ENCODE data around the gene ABCC8. TPM values are rescaled to one million over a fixed set of nuclear protein-coding genes. Genes with fewer than 3 reads are reported as not detected.

Gene ABCC8
- total RNA-seq, 1 experiment from 2014 or later: 0.32 TPM

DNA sequence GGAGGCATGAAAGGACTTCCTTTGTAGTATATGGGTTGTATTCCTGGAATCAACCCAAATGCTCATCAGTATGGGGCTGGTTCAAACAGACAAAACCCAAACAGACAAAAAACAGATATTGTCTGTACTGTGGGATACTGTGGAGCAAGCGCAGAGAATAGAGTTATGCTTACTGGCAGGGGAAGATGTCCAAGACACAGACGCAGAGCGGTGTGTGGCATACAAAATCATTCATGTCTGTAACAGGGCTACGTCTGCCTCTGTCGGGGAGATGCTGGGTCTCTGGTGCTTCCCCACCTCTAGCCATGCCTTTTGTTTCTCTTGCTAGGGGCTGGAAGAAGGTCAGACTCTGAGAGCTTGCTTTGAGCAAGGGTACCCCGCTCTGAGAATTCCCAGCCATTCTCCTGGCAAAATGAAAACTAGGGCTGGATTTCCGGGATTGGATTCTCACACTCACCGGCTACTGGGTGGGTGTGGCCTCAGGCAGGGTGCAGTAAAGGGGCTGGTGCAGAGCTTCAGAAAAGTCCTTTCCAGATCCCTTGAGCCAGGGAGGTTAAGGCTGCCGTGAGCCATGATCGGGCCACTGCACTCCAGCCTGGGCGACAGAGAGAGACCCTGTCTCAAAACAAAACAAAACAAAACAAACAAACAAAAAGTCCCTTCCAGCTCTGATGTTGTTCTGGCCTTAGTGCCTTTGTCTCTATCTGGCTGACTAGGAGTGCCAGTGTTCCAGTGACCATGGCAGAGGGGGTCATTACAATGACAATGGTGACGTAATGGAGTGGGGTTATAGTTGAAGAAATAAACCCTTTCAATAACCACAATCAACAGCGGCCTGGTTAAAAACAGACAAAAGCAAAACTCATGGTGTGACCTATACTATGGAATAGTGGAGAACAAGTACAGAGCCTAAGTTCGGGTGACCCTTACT lies 2.9 kb upstream of the ABCC8 start:
- in situ Hi-C loops (cut with HindIII; ENCODE audit: low pct_unique_long_range_greater_than_20kb, low sequenced_read_pairs): no loop called here

DNA sequence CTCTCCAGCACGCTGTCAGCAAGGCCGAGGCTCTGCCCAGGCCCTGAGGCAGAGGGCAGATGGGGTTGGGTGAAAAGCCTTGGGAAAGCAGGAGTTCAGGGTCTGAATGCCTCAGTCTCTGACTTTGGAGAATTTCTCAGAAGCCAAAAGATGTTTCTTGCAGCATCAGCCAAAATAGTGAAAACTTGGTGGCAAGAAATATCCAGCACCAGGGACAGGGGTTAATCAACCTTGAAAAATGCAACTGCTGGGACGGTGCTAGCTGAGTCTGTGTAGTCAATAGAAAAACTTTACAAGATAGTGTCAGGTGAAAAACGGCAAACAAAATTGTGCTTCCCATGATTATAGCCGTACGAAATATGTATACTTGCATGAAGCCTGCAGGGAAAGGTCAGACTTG lies 1.4 kb upstream of the ABCC8 start:
- DNase-seq (ENCODE audit: low read depth, low spot score): no peak
- in situ Hi-C loops (cut with HindIII; ENCODE audit: low pct_unique_long_range_greater_than_20kb, low sequenced_read_pairs): no loop called here

More for the DNA sequence above, 2.9 kb upstream of the ABCC8 start:
- DNase-seq (ENCODE audit: low read depth, low spot score): peak; percentile 70

DNA sequence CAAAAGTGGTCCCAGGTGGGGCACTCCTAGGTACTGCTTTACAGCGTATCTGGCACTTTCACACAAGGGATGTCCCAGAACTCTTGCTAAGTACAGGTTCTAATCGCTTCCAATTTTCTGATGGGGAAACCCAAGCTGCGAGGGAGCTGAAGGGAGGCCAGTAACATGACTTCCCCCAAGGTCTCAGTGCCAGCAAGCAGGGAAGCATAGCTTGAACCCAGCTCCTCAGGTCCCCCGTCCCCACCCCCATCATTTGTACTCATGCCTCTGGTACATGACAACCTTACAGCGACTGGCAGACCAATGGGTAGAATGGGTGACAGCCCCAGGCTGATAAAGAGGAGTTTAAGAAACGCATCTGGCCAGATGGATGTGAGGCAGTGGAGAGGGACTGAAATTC lies 716 bp upstream of the ABCC8 start:
- DNase-seq (ENCODE audit: low read depth, low spot score): no peak
- in situ Hi-C loops (cut with HindIII; ENCODE audit: low pct_unique_long_range_greater_than_20kb, low sequenced_read_pairs): no loop called here

DNA sequence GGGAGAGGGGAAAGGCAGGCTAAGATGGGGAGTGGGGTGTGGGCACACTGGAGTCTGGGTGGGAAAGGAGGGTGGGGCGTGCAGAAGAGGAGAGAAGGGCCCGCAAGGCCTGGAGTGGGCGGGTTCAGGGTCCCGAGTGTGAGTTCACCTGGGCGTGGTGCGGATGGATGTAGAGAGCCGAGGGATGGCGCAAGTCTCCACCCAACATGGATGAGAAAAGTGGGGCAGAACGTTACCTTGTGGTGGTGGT lies 364 bp upstream of the ABCC8 start:
- in situ Hi-C loops (cut with HindIII; ENCODE audit: low pct_unique_long_range_greater_than_20kb, low sequenced_read_pairs): no loop called here
- DNase-seq (ENCODE audit: low read depth, low spot score): no peak

DNA sequence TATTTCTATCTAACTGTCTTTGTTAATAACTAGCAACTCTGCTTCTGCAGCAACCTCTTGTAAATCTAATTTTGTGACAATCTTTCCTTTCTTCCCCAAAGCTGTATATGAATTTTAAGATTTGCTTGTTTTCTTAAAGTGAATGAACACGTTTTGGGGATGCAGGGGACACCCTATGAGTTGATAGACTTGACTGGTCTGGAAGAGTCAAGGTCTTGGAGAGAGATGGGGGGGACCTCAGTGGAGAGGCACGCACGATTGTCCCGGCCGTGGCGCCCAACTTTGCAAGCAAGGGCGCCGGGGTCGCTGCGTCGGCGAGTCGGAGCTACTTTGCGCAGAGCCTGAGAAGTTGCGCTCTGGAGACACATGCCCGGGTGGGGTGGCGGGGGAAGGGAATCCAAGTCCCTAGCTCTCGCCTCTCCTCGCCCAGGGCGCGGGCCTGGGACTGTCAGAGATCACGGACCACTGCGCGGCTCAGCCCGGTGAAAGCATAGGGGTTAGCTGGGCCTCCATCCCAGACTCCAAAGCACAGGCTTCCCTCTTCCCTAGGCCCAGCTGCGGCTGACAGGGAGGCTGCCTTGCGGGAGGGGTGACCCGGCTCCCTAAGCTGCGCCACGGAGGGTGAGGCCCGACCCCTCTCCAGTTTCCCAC lies 854 bp downstream of the ABCC8 start:
- in situ Hi-C loops (cut with HindIII; ENCODE audit: low pct_unique_long_range_greater_than_20kb, low sequenced_read_pairs): no loop called here
- no peak for DNase-seq (ENCODE audit: low read depth, low spot score)

DNA sequence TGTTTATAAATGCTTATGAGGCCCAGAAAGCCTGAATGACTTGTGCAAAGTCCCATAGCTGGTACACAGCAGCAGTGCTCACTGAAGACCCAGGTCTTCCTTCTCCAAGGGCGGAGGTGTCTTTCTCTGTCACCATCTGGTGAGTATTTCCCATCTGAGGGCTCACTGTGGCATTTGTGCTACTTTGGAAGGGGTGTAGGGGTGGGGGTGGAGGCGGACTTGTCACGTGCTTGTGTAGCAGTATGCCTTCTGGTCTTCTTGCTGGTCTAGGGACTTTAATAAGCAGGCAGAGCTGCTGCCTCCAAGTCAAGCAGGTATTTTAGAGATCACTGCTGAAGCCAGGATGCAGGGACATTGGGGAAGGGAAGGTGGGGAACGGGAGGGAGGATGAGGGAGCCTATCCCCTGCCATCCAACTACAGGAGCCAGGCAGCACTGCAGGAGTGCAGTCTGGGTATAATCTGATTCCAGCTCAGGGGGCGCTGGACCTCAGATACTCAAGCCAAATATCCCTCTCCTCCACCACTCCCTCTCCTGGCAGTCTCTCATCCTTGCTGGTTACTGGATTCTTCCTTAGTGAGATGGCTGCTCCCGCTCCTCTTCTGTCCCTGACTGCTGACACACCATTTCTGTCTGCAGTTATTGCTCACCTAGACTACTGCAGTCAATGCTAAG lies 3.4 kb downstream of the ABCC8 start:
- DNase-seq (ENCODE audit: low read depth, low spot score): peak; percentile 86
- in situ Hi-C loops (cut with HindIII; ENCODE audit: low pct_unique_long_range_greater_than_20kb, low sequenced_read_pairs): no loop called here

DNA sequence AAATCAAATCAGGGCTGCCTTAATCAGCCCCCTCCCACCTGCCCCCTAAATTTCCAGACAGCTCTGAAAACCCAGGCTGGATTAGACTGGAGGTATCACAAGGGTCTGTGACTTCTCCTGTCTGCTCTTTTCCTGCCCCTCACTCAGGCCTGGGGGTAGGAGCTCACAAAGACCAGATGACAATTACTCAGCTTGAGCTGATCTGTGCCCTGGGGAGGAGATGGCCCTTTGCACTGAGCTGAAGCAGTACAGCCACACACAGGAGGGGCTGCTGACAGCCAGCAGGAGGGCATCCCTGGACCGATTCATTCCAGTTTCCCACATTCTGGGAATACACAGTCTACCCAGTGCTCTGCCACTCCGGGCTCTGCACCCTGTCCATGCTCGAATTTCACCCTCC lies 4.2 kb downstream of the ABCC8 start:
- DNase-seq (ENCODE audit: low read depth, low spot score): no peak
- in situ Hi-C loops (cut with HindIII; ENCODE audit: low pct_unique_long_range_greater_than_20kb, low sequenced_read_pairs): no loop called here

DNA sequence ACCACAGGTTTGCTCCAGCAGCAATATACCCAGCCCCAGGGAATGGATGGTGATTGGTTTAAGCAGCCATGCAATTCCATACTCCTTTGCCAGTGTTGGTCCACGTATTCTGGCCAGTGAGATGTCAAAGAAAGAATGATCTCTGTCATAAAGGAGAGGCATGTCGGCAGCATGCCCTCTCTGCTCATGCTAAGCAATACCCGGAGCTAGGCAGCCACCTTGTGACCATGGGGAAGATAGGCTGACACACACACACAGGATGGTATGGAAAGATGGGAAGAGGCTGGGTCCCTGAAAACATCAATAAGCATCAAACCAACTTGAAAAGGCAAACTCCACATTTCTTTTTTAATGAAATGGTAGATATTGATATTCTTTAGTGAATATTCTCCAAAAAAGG lies 5.1 kb downstream of the ABCC8 start:
- in situ Hi-C loops (cut with HindIII; ENCODE audit: low pct_unique_long_range_greater_than_20kb, low sequenced_read_pairs): no loop called here
- peak; percentile 46 for DNase-seq (ENCODE audit: low read depth, low spot score)

DNA sequence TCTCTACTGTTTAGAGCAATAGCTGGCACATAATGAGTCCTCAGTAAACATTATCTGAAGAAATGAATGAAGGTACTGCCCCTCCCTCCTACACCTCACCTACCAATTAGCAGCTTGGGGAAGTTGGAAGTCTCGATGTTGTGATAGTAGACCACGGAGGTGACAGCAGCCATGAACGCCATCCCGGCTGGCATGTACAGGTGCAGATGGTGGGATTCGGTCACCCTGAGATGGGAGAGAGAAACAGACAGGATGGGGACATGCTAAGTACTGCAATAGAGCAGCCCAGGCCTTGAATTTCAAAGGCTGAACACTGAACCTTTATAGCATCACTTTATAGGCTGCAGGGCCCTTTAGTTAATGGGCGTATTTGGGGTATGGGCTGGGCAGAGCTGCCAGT lies 6.6 kb downstream of the ABCC8 start:
- DNase-seq (ENCODE audit: low read depth, low spot score): no peak
- in situ Hi-C loops (cut with HindIII; ENCODE audit: low pct_unique_long_range_greater_than_20kb, low sequenced_read_pairs): no loop called here

DNA sequence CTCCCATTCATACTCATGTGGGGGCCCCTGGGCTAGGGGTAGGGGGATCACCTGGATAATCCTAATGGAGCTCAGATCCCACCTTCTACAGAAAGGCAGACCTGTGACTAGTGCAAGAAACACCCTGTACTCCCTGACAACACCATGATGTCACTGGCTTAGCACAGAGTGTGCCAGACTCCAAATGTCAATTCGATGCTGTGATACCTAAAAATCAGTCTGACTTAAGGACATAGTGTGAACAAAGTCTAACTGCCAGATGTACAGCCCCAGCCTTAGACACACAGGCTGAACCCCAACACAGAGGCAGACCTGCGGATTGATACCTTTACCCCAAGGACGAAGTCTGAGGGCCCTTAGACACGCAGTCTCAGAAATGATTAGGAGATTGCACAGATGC lies 8.5 kb downstream of the ABCC8 start:
- DNase-seq (ENCODE audit: low read depth, low spot score): no peak
- in situ Hi-C loops (cut with HindIII; ENCODE audit: low pct_unique_long_range_greater_than_20kb, low sequenced_read_pairs): no loop called here

DNA sequence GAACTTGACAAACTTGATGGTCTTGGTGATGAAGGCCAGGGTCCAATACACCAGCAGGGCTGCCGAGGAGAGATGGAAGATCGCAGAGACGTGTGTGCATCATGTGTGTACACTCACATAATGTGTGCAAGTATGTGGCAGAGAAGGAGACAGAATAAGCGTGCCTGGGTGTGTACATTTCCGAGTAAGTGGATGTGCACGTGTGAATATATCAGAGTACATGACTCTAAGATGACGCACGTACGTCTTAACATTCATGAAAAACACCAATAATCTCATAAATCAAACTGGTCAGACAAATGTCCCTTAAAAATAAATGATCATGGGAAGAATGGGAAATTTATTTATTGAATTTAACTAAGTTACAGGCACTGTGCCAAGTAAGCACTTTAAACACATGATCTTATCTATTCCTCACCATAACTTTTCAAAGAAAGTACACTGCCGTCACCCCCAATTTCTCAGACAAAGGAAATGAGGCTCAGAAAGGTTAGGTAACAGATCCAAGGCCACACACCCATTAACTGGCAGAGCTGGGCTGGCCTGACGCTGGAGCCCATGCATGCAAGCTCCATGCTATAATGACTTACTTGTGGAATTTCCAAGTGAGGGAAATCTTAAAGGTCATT lies 13.0 kb downstream of the ABCC8 start:
- in situ Hi-C loops (cut with HindIII; ENCODE audit: low pct_unique_long_range_greater_than_20kb, low sequenced_read_pairs): no loop called here

DNA sequence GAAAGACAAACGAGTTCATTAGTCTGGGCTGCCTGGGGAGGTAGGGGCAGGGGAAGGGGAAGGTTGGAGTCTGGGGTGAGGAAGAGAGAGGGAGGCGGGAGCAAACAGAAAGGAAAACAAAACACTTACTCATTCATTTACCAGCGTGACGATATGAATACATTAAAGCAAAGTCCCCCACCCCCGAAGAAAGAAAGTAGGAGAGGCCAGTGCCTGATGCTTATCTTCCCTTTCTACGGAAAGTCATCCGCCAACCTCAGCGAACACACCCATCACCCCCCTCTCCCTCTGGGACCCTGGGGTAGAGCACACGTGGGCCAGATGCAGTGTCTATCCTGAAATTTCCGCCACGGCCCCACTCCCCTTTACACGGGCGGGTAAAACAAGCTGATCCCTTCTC lies 13.7 kb downstream of the ABCC8 start:
- in situ Hi-C loops (cut with HindIII; ENCODE audit: low pct_unique_long_range_greater_than_20kb, low sequenced_read_pairs): no loop called here
- no peak for DNase-seq (ENCODE audit: low read depth, low spot score)

More for the DNA sequence above, 13.0 kb downstream of the ABCC8 start:
- DNase-seq (ENCODE audit: low read depth, low spot score): no peak

DNA sequence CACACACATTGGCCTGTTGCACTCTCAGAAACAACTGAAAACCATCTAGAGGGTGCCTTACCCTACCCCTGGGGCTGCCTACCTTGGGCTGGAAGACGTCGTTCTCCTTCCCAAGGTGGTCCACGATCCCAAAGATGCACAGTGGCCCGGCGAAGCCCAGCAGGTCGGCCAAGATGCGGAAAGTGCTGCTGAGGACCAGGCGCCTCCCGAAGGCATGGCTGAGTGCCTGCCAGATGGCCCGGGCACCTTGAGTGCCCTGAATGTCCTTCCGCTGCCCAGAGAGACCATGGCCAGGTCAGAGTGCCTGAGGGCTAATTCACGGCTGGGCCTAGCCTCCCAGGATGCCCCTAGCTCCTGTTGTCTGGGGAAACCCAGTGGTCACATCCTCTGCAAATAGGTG lies 16.2 kb downstream of the ABCC8 start:
- in situ Hi-C loops (cut with HindIII; ENCODE audit: low pct_unique_long_range_greater_than_20kb, low sequenced_read_pairs): no loop called here
- no peak for DNase-seq (ENCODE audit: low read depth, low spot score)

DNA sequence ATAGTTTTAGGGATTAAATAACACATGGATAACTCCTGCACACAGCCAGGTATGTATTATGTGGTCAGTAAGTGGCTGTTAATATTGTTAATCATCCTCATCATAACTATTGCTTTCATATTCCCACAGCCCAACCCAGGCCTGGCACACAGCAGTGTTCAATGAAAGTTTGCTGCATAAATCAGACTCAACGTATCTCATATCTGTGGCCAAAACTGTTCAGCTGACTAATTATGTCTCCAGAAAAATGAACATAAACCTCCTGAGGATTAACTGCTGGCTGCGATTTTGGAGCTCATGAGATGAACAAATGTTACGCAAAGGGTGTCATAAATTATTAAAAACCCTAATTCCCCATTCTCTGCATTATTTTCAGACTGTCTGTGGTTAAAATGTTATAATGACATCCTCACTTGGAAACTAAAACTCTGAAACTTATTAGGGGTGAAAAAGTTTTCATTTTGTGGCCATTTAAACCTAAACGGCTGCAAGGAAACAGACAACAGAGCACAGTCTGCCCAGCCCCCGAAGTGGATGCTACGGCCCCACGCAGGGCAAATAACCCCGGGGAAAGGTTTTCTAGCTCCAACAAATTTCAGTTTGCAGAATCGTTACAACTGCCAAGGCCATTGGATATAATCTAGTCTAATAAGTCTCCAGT lies 17.3 kb downstream of the ABCC8 start:
- no peak for DNase-seq (ENCODE audit: low read depth, low spot score)
- in situ Hi-C loops (cut with HindIII; ENCODE audit: low pct_unique_long_range_greater_than_20kb, low sequenced_read_pairs): no loop called here

DNA sequence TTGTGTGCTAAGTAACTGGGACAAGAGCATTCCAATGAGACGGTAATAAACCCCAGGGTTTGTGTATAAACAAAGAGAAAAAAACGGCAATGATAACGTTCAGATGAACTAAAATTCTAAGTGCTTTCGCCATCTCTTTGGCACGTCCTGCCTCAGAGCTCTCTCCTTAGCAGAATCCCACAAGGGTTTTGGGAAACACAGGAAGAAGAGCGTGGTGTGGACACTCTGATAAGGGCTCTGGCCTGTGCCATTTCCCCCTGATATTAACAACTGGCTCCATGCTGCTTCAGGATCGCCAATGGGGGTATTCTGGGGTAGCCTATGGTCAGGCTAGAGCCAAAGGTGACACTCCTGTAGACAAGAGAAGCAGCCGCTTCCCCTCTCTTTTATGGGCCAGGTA lies 18.4 kb downstream of the ABCC8 start:
- in situ Hi-C loops (cut with HindIII; ENCODE audit: low pct_unique_long_range_greater_than_20kb, low sequenced_read_pairs): no loop called here
- DNase-seq (ENCODE audit: low read depth, low spot score): no peak

DNA sequence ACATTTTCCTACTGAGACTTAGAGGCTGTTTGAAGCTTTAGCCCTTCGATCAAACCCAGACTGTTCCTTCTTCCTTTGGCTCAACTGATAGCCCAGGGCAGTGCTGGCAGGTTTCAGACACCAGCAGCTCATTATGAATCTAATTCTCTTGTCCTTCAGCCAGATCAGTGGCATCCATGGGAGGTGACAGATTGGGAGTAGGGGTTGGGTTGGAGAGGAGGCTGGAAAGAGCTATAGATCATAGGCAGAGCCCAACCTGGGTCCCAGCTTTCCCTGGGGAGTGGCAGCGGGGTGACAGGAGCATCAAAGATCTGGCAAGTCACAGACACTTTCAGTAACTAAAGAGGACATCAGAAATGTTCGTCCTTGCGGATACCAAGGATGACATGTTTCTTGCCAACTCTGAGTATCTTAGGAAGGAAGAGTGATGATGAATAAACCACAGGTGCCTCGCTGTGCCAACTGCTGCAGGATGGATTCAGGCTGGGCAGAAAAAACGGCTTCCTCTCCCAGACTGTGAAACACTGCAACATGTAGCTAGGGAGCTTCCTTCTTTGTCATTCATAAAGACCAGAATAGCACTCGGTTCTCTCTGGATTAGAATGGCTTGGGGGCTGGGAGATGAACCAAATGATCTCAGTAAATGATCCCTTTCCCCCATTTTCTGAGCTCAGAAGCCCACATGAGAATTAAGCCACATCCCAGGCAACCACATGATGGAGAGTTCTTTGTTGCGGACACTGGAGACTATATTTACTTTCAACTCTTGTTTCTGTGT lies 19.1 kb downstream of the ABCC8 start:
- DNase-seq (ENCODE audit: low read depth, low spot score): no peak
- in situ Hi-C loops (cut with HindIII; ENCODE audit: low pct_unique_long_range_greater_than_20kb, low sequenced_read_pairs): no loop called here

DNA sequence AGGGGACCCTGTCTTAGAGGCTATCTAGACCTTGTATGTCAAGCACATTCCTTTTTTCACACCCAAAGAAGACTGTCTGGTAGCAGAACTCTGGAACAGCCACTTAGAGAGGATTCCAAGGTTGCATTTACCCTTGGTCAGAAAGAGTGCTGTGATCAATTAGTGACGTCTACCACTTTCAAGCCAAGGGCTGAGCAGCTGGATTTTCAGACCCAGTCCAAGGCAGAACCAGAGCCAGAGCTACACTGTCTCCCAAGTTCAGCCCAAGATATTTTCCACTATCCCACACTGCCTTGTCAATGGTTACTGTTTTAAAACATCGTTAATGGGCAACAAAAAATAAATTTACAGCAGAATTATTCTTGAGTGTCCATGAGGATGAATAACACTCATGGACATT lies 24.0 kb downstream of the ABCC8 start:
- in situ Hi-C loops (cut with HindIII; ENCODE audit: low pct_unique_long_range_greater_than_20kb, low sequenced_read_pairs): no loop called here

More for the DNA sequence above, 24.0 kb downstream of the ABCC8 start:
- no peak for DNase-seq (ENCODE audit: low read depth, low spot score)
